Karpas-422 (cell line): ENCODE data around the gene CCDC158. TPM values are rescaled to one million over a fixed set of nuclear protein-coding genes. Genes with fewer than 3 reads are reported as not detected.

Experiments used
- DNase-seq: peaks from one replicate; pipeline ENCODE4 v3.0.0-alpha.2; 2015
- H2AFZ ChIP-seq: fragments of 200-600 bp; sonication (generic); 2 replicates; pipeline ENCODE4 v1.6.1; 2014; ENCODE audit warnings: antibody characterized with exemption, low read length, mixed read lengths
- H3K27ac ChIP-seq: fragments of 200-600 bp; sonication (generic); 2 replicates; pipeline ENCODE4 v1.5.1; 2014; ENCODE audit warnings: mild to moderate bottlenecking, low read length, moderate library complexity
- H3K27me3 ChIP-seq: fragments of 200-600 bp; sonication (generic); 2 replicates; pipeline ENCODE4 v1.6.1; 2014; ENCODE audit warnings: low read length, mixed read lengths
- H3K36me3 ChIP-seq: fragments of 200-600 bp; sonication (generic); 2 replicates; pipeline ENCODE4 v1.6.1; 2014; ENCODE audit warnings: low read length, mixed read lengths; ENCODE audit not compliant: insufficient read depth
- H3K4me1 ChIP-seq: fragments of 200-600 bp; sonication (generic); 2 replicates; pipeline ENCODE4 v1.6.1; 2014; ENCODE audit warnings: mild to moderate bottlenecking, low read length, mixed read lengths
- H3K4me2 ChIP-seq: fragments of 200-600 bp; sonication (generic); 2 replicates; pipeline ENCODE4 v1.6.1; 2014; ENCODE audit warnings: low read length, low read depth, mild to moderate bottlenecking; ENCODE audit not compliant: poor library complexity, severe bottlenecking
- H3K4me3 ChIP-seq: fragments of 200-600 bp; sonication (generic); 2 replicates; pipeline ENCODE4 v1.5.1; 2014; ENCODE audit warnings: mild to moderate bottlenecking, antibody characterized with exemption, low read length, mixed read lengths
- H3K79me2 ChIP-seq: fragments of 200-600 bp; sonication (generic); 2 replicates; pipeline ENCODE4 v1.6.1; 2014; ENCODE audit warnings: mild to moderate bottlenecking, low read length, mixed read lengths
- H3K9ac ChIP-seq: fragments of 200-600 bp; sonication (generic); 2 replicates; pipeline ENCODE4 v1.6.0; 2014; ENCODE audit warnings: low read length
- H3K9me2 ChIP-seq: fragments of 200-600 bp; sonication (generic), shearing (Covaris generic); replicated peaks from 2 replicates; pipeline ENCODE4 v1.6.0; 2014; ENCODE audit warnings: mild to moderate bottlenecking, low read length, moderate library complexity; ENCODE audit not compliant: insufficient read depth
- H3K9me3 ChIP-seq: fragments of 300-700, 200-600 bp; sonication (generic); 2 replicates; pipeline ENCODE4 v1.6.1; 2014; ENCODE audit warnings: low read length, mixed read lengths
- H4K20me1 ChIP-seq: fragments of 200-600 bp; sonication (generic); 2 replicates; pipeline ENCODE4 v1.6.1; 2014; ENCODE audit warnings: mild to moderate bottlenecking, antibody characterized with exemption, low read length, low read depth; ENCODE audit not compliant: insufficient read depth
- total RNA-seq: library from RNA; depleted of rRNA; stranded (reverse); fragments of >200 nt; shearing (Covaris generic); gene quantifications from 2 replicates; pipeline ENCODE4 v1.2.3, GENCODE V29; 2014; ENCODE audit warnings: low replicate concordance

CCDC158 gene
- total RNA-seq, 1 experiment from 2014 or later: not detected

DNA sequence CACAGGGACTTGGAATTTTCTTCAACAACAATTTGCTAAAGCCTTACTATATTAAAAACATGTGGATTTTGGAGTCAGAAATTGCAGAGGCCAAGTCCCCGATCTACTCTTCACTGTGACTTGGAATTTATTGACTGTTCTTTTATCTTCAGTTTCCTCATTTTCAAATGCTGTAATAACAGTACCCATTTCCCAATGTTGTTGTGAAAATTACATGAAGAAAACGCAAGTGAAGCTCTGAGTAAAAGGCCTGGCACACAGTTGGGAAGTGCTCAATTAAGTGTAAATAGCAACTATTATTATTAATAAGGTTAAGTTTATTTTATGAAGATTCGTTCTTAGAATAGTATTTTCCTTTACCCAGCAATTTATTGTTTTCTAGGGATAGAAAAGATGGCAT lies 98.7 kb downstream of the CCDC158 start:
- no peak for DNase-seq
- H4K20me1 ChIP-seq: no peaks in the 10 kb centered on the region
- no peak overlapping the region for H3K4me3 ChIP-seq
- H2AFZ ChIP-seq: no peak overlapping the region
- H3K9me3 ChIP-seq: no peaks in the 10 kb centered on the region
- no peaks in the 10 kb centered on the region for H3K36me3 ChIP-seq
- H3K27me3 ChIP-seq: no peaks in the 10 kb centered on the region
- H3K79me2 ChIP-seq: no peaks in the 10 kb centered on the region
- no peak overlapping the region for H3K27ac ChIP-seq
- no peaks in the 10 kb centered on the region for H3K9me2 ChIP-seq
- no peak overlapping the region for H3K9ac ChIP-seq
- no peaks in the 10 kb centered on the region for H3K4me1 ChIP-seq
- no peak overlapping the region for H3K4me2 ChIP-seq

- Histone ChIP-seq H3K4me3 (no peak overlapping the region), H3K9ac (no peak overlapping the region), H3K9me2 (no peaks in the 10 kb centered on the region), H3K36me3 (no peaks in the 10 kb centered on the region), H3K4me2 (no peak overlapping the region), H3K9me3 (no peaks in the 10 kb centered on the region), H3K4me1 (no peaks in the 10 kb centered on the region), H3K79me2 (no peaks in the 10 kb centered on the region), H3K27ac (no peak overlapping the region), H3K27me3 (no peaks in the 10 kb centered on the region), H2AFZ (no peak overlapping the region), H4K20me1 (no peaks in the 10 kb centered on the region)
- no peak for DNase-seq
Measured at GRCh38 chr4:76316131-76316530, 104.8 kb downstream of the CCDC158 start.

DNA sequence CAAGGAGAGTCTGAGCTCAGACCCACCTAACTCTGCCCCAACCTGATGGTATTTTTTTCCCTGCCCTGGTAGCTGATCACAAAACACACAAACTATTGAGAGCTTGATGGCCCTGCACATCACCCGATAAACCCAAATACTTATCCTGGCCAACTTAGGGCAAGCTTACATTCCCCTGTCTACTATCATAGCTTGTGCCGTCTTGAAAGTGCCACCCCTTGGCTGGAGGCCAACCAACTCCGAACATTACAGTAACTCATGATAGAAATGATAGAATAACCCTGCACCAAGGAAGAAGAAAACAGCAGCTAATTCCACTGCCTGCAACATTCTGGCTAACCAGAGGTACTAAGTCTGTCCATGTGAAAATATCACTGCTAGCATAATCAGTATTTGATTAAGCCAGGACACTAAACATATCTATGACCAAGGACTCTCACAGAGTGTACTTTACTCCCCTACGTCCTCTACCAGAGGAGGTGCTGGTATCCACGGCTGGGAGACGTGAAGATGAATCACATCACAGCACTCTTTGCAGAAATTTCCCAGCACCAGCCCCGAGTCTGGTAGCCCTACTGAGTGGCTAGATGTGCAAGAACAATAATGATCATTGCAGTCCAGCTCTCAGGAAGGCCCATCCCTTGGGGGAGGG lies 105.5 kb downstream of the CCDC158 start:
- Histone ChIP-seq H2AFZ (no peak overlapping the region), H3K4me2 (no peak overlapping the region), H3K27ac (no peak overlapping the region), H3K36me3 (no peaks in the 10 kb centered on the region), H3K9me3 (no peaks in the 10 kb centered on the region), H4K20me1 (no peaks in the 10 kb centered on the region), H3K79me2 (no peaks in the 10 kb centered on the region), H3K9ac (no peak overlapping the region), H3K9me2 (no peaks in the 10 kb centered on the region), H3K4me1 (no peaks in the 10 kb centered on the region), H3K27me3 (no peaks in the 10 kb centered on the region), H3K4me3 (no peak overlapping the region)
- DNase-seq: no peak

DNA sequence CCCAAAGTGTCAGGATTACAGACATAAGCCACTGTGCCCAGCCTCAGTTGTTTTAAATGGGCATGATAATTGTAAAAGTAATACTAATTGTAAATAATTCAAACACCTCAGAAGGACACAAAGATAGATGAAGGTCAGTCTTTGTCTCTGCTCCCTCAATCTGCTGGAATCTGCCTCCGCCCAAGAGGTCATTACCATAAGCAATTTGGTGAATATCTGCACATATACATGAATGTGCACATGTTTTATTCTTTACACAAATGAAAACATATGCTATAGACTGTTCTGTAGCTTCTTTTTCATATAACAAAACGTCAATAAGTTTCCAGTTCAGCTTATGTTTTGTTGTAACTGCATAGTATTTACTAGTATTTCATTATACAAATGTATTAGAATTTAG lies 107.4 kb downstream of the CCDC158 start:
- Histone ChIP-seq H3K36me3 (no peaks in the 10 kb centered on the region), H3K4me3 (no peak overlapping the region), H3K4me2 (no peak overlapping the region), H3K27me3 (no peaks in the 10 kb centered on the region), H3K9me3 (no peaks in the 10 kb centered on the region), H3K9ac (no peak overlapping the region), H3K9me2 (no peaks in the 10 kb centered on the region), H2AFZ (no peak overlapping the region), H4K20me1 (no peaks in the 10 kb centered on the region), H3K27ac (no peak overlapping the region), H3K4me1 (no peaks in the 10 kb centered on the region), H3K79me2 (no peaks in the 10 kb centered on the region)
- no peak for DNase-seq

DNA sequence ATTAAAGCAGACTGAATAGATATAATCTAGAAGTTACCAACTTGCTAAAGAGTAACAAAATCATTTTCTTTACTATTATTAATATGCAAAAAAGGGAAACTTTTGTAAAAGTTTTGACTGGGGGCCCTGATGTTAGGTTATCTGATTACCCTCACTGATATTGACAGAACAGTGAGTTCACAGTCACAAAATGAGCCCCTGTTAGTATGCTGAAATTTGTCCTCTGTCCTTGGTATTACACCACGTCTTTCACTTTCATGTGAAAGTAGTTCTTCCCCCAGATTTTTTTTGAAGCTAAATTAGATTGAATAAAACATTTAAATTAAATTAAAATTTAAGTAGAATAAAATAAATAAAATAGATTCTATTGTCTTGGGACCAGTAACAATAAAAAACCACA lies 108.5 kb downstream of the CCDC158 start:
- no peaks in the 10 kb centered on the region for H3K79me2 ChIP-seq
- no peaks in the 10 kb centered on the region for H3K9me3 ChIP-seq
- H3K9ac ChIP-seq: no peak overlapping the region
- H3K9me2 ChIP-seq: no peaks in the 10 kb centered on the region
- H3K27ac ChIP-seq: no peak overlapping the region
- no peak for DNase-seq
- H3K27me3 ChIP-seq: no peaks in the 10 kb centered on the region
- no peaks in the 10 kb centered on the region for H3K36me3 ChIP-seq
- H4K20me1 ChIP-seq: no peaks in the 10 kb centered on the region
- H2AFZ ChIP-seq: no peak overlapping the region
- H3K4me1 ChIP-seq: no peaks in the 10 kb centered on the region
- no peak overlapping the region for H3K4me2 ChIP-seq
- no peak overlapping the region for H3K4me3 ChIP-seq

GRCh38 chr4:76311896-76312331 lies 109.0 kb downstream of the CCDC158 start:
- H3K79me2 ChIP-seq: no peaks in the 10 kb centered on the region
- no peak overlapping the region for H3K4me3 ChIP-seq
- H3K9ac ChIP-seq: no peak overlapping the region
- no peaks in the 10 kb centered on the region for H3K27me3 ChIP-seq
- no peaks in the 10 kb centered on the region for H3K36me3 ChIP-seq
- H3K9me3 ChIP-seq: no peaks in the 10 kb centered on the region
- no peaks in the 10 kb centered on the region for H3K9me2 ChIP-seq
- H3K27ac ChIP-seq: no peak overlapping the region
- H4K20me1 ChIP-seq: no peaks in the 10 kb centered on the region
- H2AFZ ChIP-seq: no peak overlapping the region
- H3K4me1 ChIP-seq: no peaks in the 10 kb centered on the region
- DNase-seq: no peak
- no peak overlapping the region for H3K4me2 ChIP-seq

DNA sequence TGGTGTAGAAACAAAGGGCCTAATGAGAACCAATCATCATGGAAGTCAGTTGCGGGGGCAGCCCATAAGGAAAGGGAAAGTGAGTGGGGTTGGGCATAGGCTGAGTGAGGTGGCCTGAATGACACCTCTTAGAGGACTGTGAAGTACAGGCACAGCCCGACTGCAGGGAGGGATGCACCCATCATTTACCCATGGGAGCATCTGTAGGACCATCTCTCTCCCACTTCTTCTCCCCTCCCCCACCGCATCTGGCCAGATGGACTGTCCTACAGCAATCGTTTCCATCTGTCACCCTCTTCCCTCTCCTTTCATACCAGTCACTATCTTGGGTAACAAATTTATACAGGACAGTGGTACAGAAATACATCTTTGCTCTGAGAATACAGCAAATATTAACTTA lies 110.3 kb downstream of the CCDC158 start:
- H3K9ac ChIP-seq: no peak overlapping the region
- H3K9me3 ChIP-seq: no peaks in the 10 kb centered on the region
- H3K4me3 ChIP-seq: no peak overlapping the region
- H3K9me2 ChIP-seq: no peaks in the 10 kb centered on the region
- no peak for DNase-seq
- no peak overlapping the region for H3K4me2 ChIP-seq
- H3K27me3 ChIP-seq: no peaks in the 10 kb centered on the region
- no peak overlapping the region for H3K27ac ChIP-seq
- H3K36me3 ChIP-seq: no peaks in the 10 kb centered on the region
- no peaks in the 10 kb centered on the region for H4K20me1 ChIP-seq
- no peaks in the 10 kb centered on the region for H3K4me1 ChIP-seq
- H3K79me2 ChIP-seq: no peaks in the 10 kb centered on the region
- H2AFZ ChIP-seq: no peak overlapping the region

DNA sequence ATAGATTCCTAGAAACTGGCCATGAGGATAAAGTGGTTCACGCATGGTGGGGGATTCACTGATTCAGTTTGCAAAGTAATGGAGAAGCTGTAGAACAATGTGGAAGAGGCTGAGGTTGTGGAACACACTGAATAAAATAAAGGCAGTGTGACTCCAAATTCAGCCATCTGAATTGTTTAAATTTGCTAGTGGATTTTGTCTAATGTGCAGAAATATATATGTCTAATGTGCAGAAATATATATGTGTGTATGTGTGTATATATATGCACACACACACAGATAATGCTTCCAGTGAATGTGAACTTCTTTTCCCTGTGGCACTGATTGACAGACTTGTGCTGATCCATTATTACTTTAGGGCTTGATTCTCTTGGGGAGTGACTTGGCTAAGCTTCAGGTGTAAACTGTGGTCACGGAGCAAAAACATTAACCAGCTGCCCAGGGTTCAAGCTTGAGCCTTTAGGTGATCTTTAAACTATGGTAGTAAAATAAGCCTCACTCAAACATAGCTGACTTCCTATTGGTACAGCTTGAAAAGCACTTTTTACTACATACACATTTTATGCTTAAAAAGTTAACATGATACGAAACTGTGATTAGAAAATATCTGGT lies 110.9 kb downstream of the CCDC158 start:
- H3K36me3 ChIP-seq: no peaks in the 10 kb centered on the region
- no peak overlapping the region for H3K4me3 ChIP-seq
- no peaks in the 10 kb centered on the region for H4K20me1 ChIP-seq
- no peaks in the 10 kb centered on the region for H3K4me1 ChIP-seq
- H3K9me3 ChIP-seq: no peaks in the 10 kb centered on the region
- no peaks in the 10 kb centered on the region for H3K79me2 ChIP-seq
- H3K9me2 ChIP-seq: no peaks in the 10 kb centered on the region
- no peak overlapping the region for H2AFZ ChIP-seq
- no peaks in the 10 kb centered on the region for H3K27me3 ChIP-seq
- H3K27ac ChIP-seq: no peak overlapping the region
- no peak overlapping the region for H3K9ac ChIP-seq
- no peak overlapping the region for H3K4me2 ChIP-seq
- DNase-seq: no peak
